RWPE1 (cell line): ENCODE data around the gene BLOC1S1.

ENCODE experiments used
- CTCF ChIA-PET: fragments of 350-600 bp; sonication (Branson Sonifier 250); formaldehyde crosslinking; extraction: SDS; loops from one replicate; lab custom pipeline; 2021; lab: Yijun Ruan, JAX
- POLR2A ChIA-PET: fragments of 400-600 bp; formaldehyde crosslinking; extraction: SDS; loops from one replicate; lab custom pipeline; 2020; ENCODE audit warnings: antibody characterized with exemption; ENCODE audit not compliant: low non-redundant PET; lab: Yijun Ruan, JAX
- DNase-seq: peaks from one replicate; pipeline ENCODE4 v3.0.0; 2012; ENCODE audit warnings: low spot score
- H3K27ac ChIP-seq: fragments of 450-650 bp; 2 replicates; pipeline ENCODE4 v1.5.1; 2017
- TF ChIP-seq, protein P1 (sequence below): fragments of 450-650 bp; conservative IDR thresholded peaks from 2 replicates; pipeline ENCODE4 v1.5.1; 2017; ENCODE audit warnings: low read depth, mild to moderate bottlenecking

The BLOC1S1 gene

GRCh38 chr12:55739025-55739378, 23.2 kb downstream of the BLOC1S1 start:
- TF ChIP-seq, protein P1, sequence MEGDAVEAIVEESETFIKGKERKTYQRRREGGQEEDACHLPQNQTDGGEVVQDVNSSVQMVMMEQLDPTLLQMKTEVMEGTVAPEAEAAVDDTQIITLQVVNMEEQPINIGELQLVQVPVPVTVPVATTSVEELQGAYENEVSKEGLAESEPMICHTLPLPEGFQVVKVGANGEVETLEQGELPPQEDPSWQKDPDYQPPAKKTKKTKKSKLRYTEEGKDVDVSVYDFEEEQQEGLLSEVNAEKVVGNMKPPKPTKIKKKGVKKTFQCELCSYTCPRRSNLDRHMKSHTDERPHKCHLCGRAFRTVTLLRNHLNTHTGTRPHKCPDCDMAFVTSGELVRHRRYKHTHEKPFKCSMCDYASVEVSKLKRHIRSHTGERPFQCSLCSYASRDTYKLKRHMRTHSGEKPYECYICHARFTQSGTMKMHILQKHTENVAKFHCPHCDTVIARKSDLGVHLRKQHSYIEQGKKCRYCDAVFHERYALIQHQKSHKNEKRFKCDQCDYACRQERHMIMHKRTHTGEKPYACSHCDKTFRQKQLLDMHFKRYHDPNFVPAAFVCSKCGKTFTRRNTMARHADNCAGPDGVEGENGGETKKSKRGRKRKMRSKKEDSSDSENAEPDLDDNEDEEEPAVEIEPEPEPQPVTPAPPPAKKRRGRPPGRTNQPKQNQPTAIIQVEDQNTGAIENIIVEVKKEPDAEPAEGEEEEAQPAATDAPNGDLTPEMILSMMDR = peak; percentile 44; the same call in 1 of the 2 replicates
- no peak for DNase-seq
- no peak overlapping the region for H3K27ac ChIP-seq
- CTCF ChIA-PET = interaction anchor here (0.7 to 1.5 kb wide), 10 partner anchors 9 to 305 kb away, joined by 3 to 5 read pairs (median 4); partner anchors contain the start of genes BLOC1S1 and SARNP
- POLR2A ChIA-PET = no interaction called here

GRCh38 chr12:55741931-55742680, 26.3 kb downstream of the BLOC1S1 start:
- ChIA-PET CTCF (no interaction called here), POLR2A (no interaction called here)
- no peak for DNase-seq
- TF ChIP-seq, protein P1 = no peak
- no peak overlapping the region for H3K27ac ChIP-seq

- DNase-seq = peak; percentile 80
- CTCF ChIA-PET = no interaction called here
- POLR2A ChIA-PET = no interaction called here
- TF ChIP-seq, protein P1 = no peak
- peak within 1 kb of the TSS; percentile 83 for H3K27ac ChIP-seq
Measured at GRCh38 chr12:55742719-55743405, 27.0 kb downstream of the BLOC1S1 start, which contains the start of gene GDF11. Gene GDF11, plus strand, starts transcription at chr12:55743122. Its CDS starts 195 bp downstream, at chr12:55743317.

DNA sequence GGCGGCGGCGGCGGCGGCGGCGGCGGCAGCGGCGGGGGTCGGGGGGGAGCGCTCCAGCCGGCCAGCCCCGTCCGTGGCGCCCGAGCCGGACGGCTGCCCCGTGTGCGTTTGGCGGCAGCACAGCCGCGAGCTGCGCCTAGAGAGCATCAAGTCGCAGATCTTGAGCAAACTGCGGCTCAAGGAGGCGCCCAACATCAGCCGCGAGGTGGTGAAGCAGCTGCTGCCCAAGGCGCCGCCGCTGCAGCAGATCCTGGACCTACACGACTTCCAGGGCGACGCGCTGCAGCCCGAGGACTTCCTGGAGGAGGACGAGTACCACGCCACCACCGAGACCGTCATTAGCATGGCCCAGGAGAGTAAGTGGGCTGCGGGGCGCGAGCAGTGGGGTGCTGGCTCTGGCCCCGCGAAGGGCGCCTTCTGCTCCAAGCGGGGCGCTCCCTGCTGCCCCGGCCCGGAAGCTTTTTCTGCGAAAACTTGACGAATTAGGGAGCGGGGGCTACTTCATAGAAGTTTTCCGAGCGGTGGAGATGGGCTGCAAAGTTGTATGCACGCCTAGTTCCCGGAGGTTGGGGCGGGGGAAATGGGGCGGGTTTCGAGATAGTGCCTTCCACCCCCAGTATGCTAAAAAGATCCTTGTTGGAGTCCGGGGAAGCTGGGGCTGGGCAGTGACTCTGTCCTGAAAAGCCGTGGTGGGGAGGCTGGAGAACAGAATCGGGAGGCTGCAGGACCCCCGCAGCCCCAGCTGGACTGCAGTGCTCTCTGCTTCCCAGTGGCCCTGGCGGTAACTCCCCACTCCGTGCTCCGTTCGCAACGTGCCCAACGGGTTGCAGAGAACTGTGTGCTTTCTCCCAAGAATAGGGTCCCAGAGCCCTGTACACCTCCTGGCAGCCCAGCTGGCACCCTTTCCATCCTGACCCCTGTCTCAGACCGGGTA, 27.8 kb downstream of the BLOC1S1 start:
- TF ChIP-seq, protein P1 = no peak
- CTCF ChIA-PET = interaction anchor here (0.6 kb wide), 1 partner anchor 559 kb away, joined by 5 read pairs; no protein-coding TSS in a partner anchor
- peak overlapping the region; percentile 83 for H3K27ac ChIP-seq
- peak; percentile 46 for DNase-seq
- POLR2A ChIA-PET = no interaction called here

- ChIA-PET POLR2A (interaction anchor here (0.6 kb wide), 1 partner anchor 20 kb away, joined by 19 read pairs; no protein-coding TSS in a partner anchor), CTCF (interaction anchor here (0.6 kb wide), 1 partner anchor 559 kb away, joined by 5 read pairs; no protein-coding TSS in a partner anchor)
- TF ChIP-seq, protein P1 = no peak
- H3K27ac ChIP-seq = peak overlapping the region; percentile 83
- DNase-seq = no peak
Measured at GRCh38 chr12:55744340-55745030, 28.6 kb downstream of the BLOC1S1 start.
